Activated T-helper 2 cell treated with anti-CD3 and anti-CD28 coated beads, Interferon-gamma antibody, Interleukin-2, Interleukin-4, amounts not matched to agents 10 μg/mL and 5 μg/mL and 100 μg/mL, durations not matched to agents 14 hours and 24 hours and 36 hours (primary cell): ENCODE data around the gene NLRP6. TPM values are rescaled to one million over a fixed set of nuclear protein-coding genes. Genes with fewer than 3 reads are reported as not detected.

Experiments
- DNase-seq: peaks from one replicate; pipeline ENCODE4 v3.0.0; 2021; ENCODE audit warnings: low spot score
- H3K27ac Mint-ChIP-seq: one replicate; pipeline ENCODE4 v1.8.0; 2021; ENCODE audit warnings: mixed read lengths
- H3K27me3 Mint-ChIP-seq: one replicate; pipeline ENCODE4 v1.8.0; 2021; ENCODE audit warnings: low read depth, mixed read lengths
- H3K36me3 Mint-ChIP-seq: one replicate; pipeline ENCODE4 v1.8.0; 2021; ENCODE audit warnings: low read depth, mixed read lengths
- H3K4me1 Mint-ChIP-seq: one replicate; pipeline ENCODE4 v1.8.0; 2021; ENCODE audit warnings: low read depth, mixed read lengths
- H3K4me3 Mint-ChIP-seq: one replicate; pipeline ENCODE4 v1.8.0; 2021; ENCODE audit warnings: low read depth, mild to moderate bottlenecking, moderate library complexity, mixed read lengths
- H3K9me3 Mint-ChIP-seq: one replicate; pipeline ENCODE4 v1.8.0; 2021; ENCODE audit warnings: mixed read lengths
- intact Hi-C: fragments of 100-400 bp; cut with micrococcal nuclease; formaldehyde crosslinking; loops from one replicate; pipeline ENCODE4 v1.15.1; 2023
- total RNA-seq: library from RNA; stranded (reverse); gene quantifications from 2 replicates; pipeline ENCODE4 v1.2.3, GENCODE V29; 2022

Gene NLRP6
- total RNA-seq, 1 donor from 2014 or later, result 1.1 TPM

DNA sequence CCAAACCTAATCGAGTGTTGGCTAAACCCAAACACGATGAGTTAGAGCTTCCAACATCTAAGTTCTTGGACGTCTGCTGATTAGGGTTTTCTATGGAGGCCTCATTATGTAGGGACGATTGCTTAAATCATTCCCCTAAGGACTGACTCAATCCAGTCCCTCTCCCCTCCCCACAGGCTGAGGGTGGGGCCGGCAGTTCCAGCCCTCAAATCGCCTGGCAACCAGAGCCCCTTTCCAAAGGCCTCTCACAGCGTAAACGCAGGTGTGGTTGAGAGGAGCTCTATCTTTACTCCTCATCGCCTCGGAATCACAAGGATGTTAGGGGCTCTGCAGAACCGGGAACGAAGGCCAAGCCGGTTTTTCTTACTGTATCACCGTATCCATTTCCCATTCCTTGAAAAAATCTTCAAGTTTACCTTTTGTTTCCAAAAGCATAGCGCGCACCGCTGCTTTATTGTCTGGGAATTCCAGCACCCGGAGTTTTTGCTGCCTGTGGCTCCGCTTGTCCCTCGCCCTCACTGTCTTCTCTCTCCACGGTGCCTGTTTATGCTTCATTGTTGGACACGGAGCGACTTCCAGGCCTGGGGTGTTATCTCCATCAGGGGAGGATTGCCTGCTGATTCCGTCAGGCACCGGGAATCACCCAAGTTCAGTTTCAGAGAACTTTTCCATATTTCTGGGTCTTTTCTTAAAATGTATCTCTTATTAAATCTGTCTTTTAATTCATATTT is 56.2 kb downstream of the NLRP6 start:
- Mint-ChIP-seq H3K4me1 (peaks cover 35% of the 10 kb centered on the region), H3K9me3 (no peaks in the 10 kb centered on the region), H3K4me3 (no peak overlapping the region), H3K27ac (no peak overlapping the region), H3K36me3 (peaks cover 13% of the 10 kb centered on the region), H3K27me3 (no peaks in the 10 kb centered on the region)
- intact Hi-C loops, result no loop called here
- no peak for DNase-seq

Other genes with a start within 250 kb of the NLRP6 start
- gene SCGB1C1, start 85.3 kb upstream of the NLRP6 start, total RNA-seq, result not detected in 2 replicates
- 43.7 and 46.3 TPM in 2 replicates for gene BET1L, start 71.0 kb upstream of the NLRP6 start, total RNA-seq
- 109 and 110 TPM in 2 replicates for gene RIC8A, start 70.7 kb upstream of the NLRP6 start, total RNA-seq
- 17.0 and 17.3 TPM in 2 replicates for gene SIRT3, start 42.1 kb upstream of the NLRP6 start, total RNA-seq
- 255 and 258 TPM in 2 replicates for gene PSMD13, start 41.4 kb upstream of the NLRP6 start, total RNA-seq
- 62.0 and 62.8 TPM in 2 replicates for gene PGGHG, start 10.7 kb downstream of the NLRP6 start, total RNA-seq
- not detected in 2 replicates for gene IFITM5, start 21.1 kb downstream of the NLRP6 start, total RNA-seq
- gene IFITM2, start 29.4 kb downstream of the NLRP6 start, total RNA-seq, result 680 and 689 TPM in 2 replicates
- gene IFITM1, start 35.6 kb downstream of the NLRP6 start, total RNA-seq, result 256 and 260 TPM in 2 replicates
- 3.5 and 3.7 TPM in 2 replicates for gene IFITM3, start 42.5 kb downstream of the NLRP6 start, total RNA-seq
- 1.5 and 2.9 TPM in 2 replicates for gene B4GALNT4, start 91.1 kb downstream of the NLRP6 start, total RNA-seq
- gene PKP3, start 115.8 kb downstream of the NLRP6 start, total RNA-seq, result not detected in 2 replicates
- 41.5 and 53.4 TPM in 2 replicates for gene SIGIRR, start 136.6 kb downstream of the NLRP6 start, total RNA-seq
- 35.4 and 36.9 TPM in 2 replicates for gene ANO9, start 163.6 kb downstream of the NLRP6 start, total RNA-seq
- 32.1 and 34.4 TPM in 2 replicates for gene PTDSS2, start 171.9 kb downstream of the NLRP6 start, total RNA-seq
- 126 and 127 TPM in 2 replicates for gene RNH1, start 228.8 kb downstream of the NLRP6 start, total RNA-seq